Rectal smooth muscle tissue (tissue), 1 donor: Measurements from ENCODE around the gene GRIA1.

ENCODE experiments used
- H3K27ac ChIP-seq: one replicate; pipeline ENCODE4 v1.7.0; 2013; ENCODE audit warnings: low read depth, low read length, inconsistent platforms
- H3K27me3 ChIP-seq: one replicate; pipeline ENCODE4 v1.7.0; 2013; ENCODE audit warnings: low read length; ENCODE audit not compliant: control insufficient read depth, insufficient read depth
- H3K36me3 ChIP-seq: one replicate; pipeline ENCODE4 v1.7.0; 2013; ENCODE audit warnings: low read length; ENCODE audit not compliant: control insufficient read depth, insufficient read depth
- H3K4me1 ChIP-seq: one replicate; pipeline ENCODE4 v1.7.0; 2013; ENCODE audit warnings: low read length; ENCODE audit not compliant: control insufficient read depth, insufficient read depth
- H3K4me3 ChIP-seq: one replicate; pipeline ENCODE4 v1.7.0; 2013; ENCODE audit warnings: low read length
- H3K9ac ChIP-seq: one replicate; pipeline ENCODE4 v1.7.0; 2013; ENCODE audit warnings: low read length

Gene GRIA1

DNA sequence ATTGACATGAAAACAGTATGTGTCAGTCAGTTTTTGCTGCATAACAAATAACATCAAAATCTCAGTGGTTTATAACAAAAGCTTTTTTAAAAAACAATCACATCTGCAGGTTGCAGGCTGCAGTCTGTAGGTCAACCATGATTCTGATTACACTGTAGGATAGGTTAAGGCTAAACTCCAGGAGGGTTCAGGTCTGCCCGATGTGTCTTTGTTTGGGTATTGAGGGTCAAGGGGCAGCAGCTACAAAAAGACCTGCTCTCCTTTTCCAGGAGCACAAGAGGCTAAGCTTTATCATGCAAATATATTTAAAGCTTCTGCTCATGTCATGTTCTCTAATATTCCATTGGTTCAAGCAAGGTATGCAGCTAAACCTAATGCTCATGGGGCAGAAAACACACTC lies 18.2 kb downstream of the GRIA1 start:
- Histone ChIP-seq H3K27me3 (no peaks in the 10 kb centered on the region), H3K4me3 (no peak overlapping the region), H3K27ac (no peak overlapping the region), H3K36me3 (no peaks in the 10 kb centered on the region), H3K4me1 (no peaks in the 10 kb centered on the region), H3K9ac (no peak overlapping the region)

DNA sequence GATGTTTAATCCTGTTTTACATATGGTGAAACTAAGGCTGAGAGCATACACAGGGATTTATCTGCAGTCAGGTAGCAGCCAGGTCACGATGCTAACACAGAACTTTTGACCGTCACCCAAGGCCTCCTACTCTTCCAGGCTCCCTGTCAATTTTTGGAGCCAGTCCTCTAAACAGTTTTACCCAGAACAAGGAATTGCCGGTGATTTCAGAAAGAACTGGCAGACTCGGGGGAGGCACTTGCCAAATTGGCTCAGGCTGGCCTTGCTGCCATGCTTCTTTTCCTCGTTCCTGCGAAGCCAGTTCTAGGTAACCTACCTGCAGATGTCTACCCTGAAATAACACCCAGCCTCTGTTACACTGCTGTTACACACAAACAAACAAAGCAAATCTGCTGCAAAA lies 21.2 kb downstream of the GRIA1 start:
- H3K9ac ChIP-seq, result no peak overlapping the region
- H3K4me3 ChIP-seq, result no peak overlapping the region
- H3K4me1 ChIP-seq, result no peaks in the 10 kb centered on the region
- H3K27ac ChIP-seq, result no peak overlapping the region
- no peaks in the 10 kb centered on the region for H3K27me3 ChIP-seq
- no peaks in the 10 kb centered on the region for H3K36me3 ChIP-seq

DNA sequence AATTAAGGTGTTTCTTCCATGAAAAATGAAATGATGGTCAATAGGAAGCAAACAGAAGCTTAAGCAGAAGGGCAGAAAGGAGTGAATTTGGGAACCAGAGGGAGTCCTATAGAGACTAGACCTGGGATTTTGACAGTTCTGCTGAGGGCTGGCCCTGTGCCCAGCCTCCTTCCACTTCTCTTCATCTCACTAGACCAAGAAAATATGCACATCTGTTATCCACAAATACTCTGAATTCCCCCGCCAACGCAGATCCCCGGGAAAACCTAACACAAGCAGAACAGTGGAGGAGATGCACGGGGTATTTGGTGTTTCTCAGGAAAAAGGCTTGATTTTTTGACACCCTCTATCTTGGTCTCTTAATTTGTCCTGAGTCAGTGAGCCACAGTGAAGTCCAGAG lies 22.7 kb downstream of the GRIA1 start:
- Histone ChIP-seq H3K4me1 (no peaks in the 10 kb centered on the region), H3K36me3 (no peaks in the 10 kb centered on the region), H3K27ac (no peak overlapping the region), H3K9ac (no peak overlapping the region), H3K27me3 (no peaks in the 10 kb centered on the region), H3K4me3 (no peak overlapping the region)

DNA sequence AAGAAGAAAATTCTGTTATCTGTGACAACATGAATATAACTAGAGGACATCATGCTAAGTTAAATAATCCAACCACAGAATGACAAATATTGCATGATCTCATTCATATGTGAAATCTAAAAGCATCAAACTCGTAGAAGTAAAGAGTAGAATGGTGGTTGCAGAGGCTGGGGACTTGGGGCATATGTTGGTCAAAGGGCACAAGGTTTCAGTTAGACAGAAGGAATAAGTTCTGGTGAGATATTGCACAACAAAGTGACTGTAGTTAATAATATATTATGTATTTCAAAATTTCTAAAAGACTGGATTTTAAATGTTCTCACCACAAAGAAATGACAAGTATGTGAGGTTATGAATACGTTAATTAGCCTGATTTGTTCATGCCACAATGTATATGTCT lies 24.8 kb downstream of the GRIA1 start:
- no peaks in the 10 kb centered on the region for H3K36me3 ChIP-seq
- H3K4me1 ChIP-seq, result no peaks in the 10 kb centered on the region
- no peak overlapping the region for H3K27ac ChIP-seq
- no peak overlapping the region for H3K4me3 ChIP-seq
- no peak overlapping the region for H3K9ac ChIP-seq
- no peaks in the 10 kb centered on the region for H3K27me3 ChIP-seq

DNA sequence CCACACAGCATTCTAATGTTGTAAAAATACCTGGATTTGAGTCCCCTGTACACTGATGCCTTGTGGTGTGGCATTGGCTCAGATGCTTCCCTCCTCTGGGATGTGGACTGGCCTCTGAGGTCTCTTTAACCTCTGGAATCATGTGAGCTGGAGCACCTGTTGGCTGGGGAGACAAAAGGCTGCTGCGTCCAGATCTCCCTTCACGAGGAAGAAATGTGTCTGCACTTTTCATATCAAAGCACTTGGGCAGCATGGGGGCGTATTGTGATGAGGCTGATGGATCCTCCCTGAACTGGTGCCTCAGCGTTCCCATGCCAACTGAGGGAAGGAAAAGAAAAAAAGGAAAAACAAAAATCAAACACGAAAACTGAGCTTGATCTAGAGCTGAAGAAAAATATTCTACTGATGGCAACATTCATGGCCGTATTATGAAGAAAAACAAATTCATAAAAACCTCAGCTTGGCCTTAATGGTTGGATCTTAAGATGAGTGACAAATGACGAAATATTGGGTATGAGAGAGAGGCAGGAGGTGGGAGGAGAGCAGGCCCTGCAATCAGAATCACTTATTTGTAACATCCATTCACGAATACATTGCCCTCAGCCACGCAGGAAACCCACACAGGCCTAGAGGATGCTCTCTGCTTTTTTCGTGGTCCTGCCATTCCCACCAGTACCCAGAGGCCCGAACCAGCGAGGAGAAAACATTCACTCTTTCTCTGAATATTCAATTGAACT lies 26.2 kb downstream of the GRIA1 start:
- no peak overlapping the region for H3K27ac ChIP-seq

DNA sequence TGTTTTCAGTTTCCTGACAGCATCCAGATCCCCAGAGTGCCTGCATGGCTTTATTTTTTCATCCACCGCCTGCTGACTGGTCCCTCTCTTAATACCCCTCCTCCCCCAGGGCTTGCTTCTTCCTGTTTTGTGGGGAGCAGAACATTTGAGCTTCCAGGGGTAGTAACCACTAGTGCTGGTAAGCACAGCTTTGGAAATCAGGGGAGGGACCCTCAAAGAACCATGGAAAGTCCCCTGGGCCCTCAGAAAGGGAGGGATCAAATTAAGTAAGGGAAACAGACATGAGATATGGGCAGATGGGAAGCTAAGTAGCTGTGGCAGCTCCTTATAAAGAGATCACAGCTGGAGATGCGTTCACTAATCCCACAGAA lies 26.8 kb downstream of the GRIA1 start:
- Histone ChIP-seq H3K4me1 (no peaks in the 10 kb centered on the region), H3K4me3 (no peak overlapping the region), H3K36me3 (no peaks in the 10 kb centered on the region), H3K9ac (no peak overlapping the region), H3K27ac (no peak overlapping the region), H3K27me3 (no peaks in the 10 kb centered on the region)

More for the DNA sequence above, 26.2 kb downstream of the GRIA1 start:
- Histone ChIP-seq H3K27me3 (no peaks in the 10 kb centered on the region), H3K4me1 (no peaks in the 10 kb centered on the region), H3K36me3 (no peaks in the 10 kb centered on the region), H3K4me3 (no peak overlapping the region), H3K9ac (no peak overlapping the region)

DNA sequence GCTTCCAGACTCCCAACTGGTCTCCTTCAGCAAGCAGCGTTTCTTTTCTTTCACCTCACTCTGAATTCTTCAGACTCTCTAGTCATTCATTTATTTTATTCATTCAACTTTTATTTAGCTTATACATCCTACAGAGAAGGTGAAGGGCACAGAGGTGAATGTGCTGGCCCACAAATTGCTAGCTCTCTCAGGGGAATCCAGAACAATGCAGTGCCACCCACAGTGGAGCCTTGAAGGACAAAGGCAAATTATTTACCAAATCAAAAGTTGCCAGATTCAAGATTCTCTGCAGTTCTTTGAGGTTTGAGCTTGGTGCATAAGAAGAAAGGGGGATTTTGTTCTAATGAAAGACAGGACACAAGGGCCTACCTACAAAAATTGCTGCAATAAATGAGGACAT lies 29.7 kb downstream of the GRIA1 start:
- Histone ChIP-seq H3K4me3 (no peak overlapping the region), H3K36me3 (no peaks in the 10 kb centered on the region), H3K9ac (no peak overlapping the region), H3K4me1 (no peaks in the 10 kb centered on the region), H3K27ac (no peak overlapping the region), H3K27me3 (no peaks in the 10 kb centered on the region)

DNA sequence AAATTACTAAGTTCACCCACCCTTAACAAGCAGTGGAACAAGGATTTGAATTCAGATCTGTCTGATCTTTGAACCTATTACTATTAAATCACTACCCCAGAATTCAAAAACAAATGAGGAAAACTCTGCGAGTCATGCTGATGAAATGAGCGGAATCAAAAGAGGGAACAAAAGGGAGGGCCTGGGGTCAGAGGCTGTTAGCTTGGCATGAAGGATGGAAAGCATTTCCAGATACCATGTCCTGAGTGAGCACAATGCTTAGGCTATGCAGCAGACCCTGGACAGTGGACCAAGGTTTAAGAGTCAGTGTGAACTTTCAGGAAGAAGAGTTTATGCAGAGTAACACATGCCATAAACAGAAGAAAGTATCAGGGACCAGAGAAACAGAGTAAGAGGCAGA lies 30.5 kb downstream of the GRIA1 start:
- H3K4me3 ChIP-seq, result no peak overlapping the region
- no peaks in the 10 kb centered on the region for H3K27me3 ChIP-seq
- H3K4me1 ChIP-seq, result no peaks in the 10 kb centered on the region
- no peaks in the 10 kb centered on the region for H3K36me3 ChIP-seq
- no peak overlapping the region for H3K27ac ChIP-seq
- no peak overlapping the region for H3K9ac ChIP-seq

DNA sequence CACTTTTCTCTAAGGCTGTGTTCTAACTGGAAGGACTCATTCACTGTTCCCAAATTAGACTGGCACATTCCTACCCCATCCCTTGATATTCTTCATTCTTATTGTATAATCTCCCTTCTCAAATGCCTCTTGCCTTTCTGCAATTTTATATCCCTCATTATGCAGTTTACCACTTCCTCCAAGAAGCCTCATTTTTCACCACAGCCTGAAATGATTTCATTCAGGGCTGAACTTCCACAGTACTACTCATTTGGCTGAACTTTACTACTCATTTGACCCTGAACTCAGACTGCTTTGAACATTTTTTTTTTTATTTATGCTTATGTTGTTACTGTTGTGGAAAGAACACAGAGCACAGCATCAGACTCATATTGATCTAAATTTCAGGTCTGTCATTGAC lies 32.7 kb downstream of the GRIA1 start:
- Histone ChIP-seq H3K27ac (no peak overlapping the region), H3K4me3 (no peak overlapping the region), H3K36me3 (no peaks in the 10 kb centered on the region), H3K9ac (no peak overlapping the region), H3K4me1 (no peaks in the 10 kb centered on the region), H3K27me3 (no peaks in the 10 kb centered on the region)

DNA sequence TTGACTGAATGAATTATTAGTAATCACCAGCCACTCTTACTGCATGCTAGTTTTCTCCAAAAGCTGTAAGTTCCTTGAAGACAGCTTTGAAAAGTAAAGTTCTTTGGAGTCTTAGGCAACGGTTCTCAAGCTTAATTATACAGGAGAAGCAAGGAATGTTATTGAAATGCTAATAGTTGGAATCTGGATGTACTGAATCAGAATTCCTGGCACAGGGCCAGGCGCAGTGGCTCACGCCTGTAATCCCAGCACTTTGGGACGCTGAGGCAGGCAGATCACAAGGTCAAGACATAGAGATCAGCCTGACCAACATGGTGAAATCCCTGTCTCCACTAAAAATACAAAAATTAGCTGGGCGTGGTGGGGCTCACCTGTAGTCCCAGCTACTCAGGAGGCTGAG lies 33.4 kb downstream of the GRIA1 start:
- Histone ChIP-seq H3K4me3 (no peak overlapping the region), H3K27me3 (no peaks in the 10 kb centered on the region), H3K4me1 (no peaks in the 10 kb centered on the region), H3K9ac (no peak overlapping the region), H3K36me3 (no peaks in the 10 kb centered on the region), H3K27ac (no peak overlapping the region)

DNA sequence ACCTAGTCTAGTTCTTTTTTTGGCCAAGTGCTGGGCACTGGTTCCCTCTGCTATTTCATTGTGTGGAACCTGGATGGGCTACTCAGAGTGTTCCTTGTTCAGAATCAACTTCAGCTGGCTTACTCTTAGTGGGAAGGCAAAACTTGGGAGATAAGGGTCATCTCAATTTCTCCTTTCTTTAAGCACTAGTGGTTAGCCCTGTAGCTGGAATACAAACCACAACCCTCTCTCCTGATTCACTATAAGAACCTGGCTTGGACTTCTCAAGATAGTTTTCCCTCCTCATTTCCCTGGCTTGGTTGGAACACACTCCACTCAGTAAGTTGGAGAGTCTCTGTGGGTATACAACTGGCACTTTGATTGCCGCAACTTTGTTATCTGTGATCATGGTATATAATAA lies 35.1 kb downstream of the GRIA1 start:
- Histone ChIP-seq H3K4me1 (no peaks in the 10 kb centered on the region), H3K9ac (no peak overlapping the region), H3K27me3 (no peaks in the 10 kb centered on the region), H3K36me3 (no peaks in the 10 kb centered on the region), H3K4me3 (no peak overlapping the region), H3K27ac (no peak overlapping the region)

DNA sequence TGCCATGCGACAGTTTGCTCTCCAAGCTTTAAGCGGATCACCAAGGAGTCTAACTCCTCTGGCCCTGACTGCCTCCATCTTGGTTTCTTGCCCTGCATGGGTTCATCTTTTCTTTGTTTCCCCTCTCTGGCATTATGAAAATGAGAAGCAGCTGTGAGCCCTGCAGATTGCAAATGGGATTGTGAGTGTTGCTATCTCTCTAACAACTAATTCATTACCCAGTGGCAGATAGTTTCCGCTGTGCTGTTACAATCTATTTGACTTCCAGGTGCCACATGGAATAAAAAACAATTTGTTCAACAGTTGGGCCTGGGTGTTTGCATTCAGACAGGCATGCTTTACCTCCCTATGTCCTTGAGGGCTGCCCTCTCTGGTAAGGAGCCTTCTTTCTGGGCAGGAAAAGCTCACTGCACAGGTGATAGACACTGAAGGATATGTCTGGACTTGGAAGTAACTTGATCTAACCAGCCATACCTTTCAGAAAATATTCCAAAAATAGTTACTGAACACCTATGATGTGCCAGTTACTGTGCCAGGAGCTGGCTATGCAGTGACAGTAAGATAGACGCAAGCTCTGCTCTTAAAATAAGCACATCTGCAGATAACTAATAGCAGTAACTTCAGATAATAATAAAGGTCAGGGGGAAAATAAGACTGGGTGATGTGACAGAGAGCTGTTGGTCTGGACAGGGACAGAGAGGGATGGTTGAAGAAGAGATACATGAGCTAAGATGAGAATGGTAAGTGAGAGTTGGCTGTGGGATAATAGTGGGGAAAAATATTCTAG lies 40.1 kb downstream of the GRIA1 start:
- no peaks in the 10 kb centered on the region for H3K36me3 ChIP-seq
- H3K4me1 ChIP-seq, result no peaks in the 10 kb centered on the region
- no peak overlapping the region for H3K4me3 ChIP-seq
- H3K27ac ChIP-seq, result no peak overlapping the region
- H3K9ac ChIP-seq, result no peak overlapping the region
- no peaks in the 10 kb centered on the region for H3K27me3 ChIP-seq

DNA sequence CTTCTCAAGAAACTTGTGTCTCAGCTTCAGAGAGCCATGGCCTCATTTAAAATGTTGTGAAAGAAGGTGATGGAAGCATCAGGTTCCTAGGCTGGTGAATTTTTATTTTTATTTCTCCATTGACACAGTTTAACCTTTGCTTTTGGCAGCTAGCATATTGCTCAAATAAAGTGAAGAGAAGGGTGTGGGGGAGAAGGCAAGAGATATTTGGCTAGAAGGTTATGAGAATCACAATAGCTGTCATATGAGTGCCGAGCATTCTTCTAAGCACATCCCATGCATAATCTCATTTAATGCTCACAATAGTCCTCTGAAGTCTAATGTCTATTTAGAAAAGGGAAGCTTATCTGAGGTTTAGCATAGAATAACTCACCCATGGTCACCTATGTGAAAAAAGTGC lies 43.1 kb downstream of the GRIA1 start:
- H3K9ac ChIP-seq, result no peak overlapping the region
- H3K27ac ChIP-seq, result no peak overlapping the region
- no peak overlapping the region for H3K4me3 ChIP-seq
- no peaks in the 10 kb centered on the region for H3K27me3 ChIP-seq
- H3K36me3 ChIP-seq, result no peaks in the 10 kb centered on the region
- no peaks in the 10 kb centered on the region for H3K4me1 ChIP-seq
